Omental fat pad (tissue), 4 donors: ENCODE data around the gene RUVBL2. TPM values are rescaled to one million over a fixed set of nuclear protein-coding genes. Genes with fewer than 3 reads are reported as not detected.

ENCODE experiments used
- ATAC-seq: fragments of 150-250 bp; one replicate; pipeline ENCODE4 v1.9.1; 2016; ENCODE audit warnings: mild to moderate bottlenecking, moderate library complexity; ENCODE audit not compliant: low FRiP score
- DNase-seq: peaks from one replicate; pipeline ENCODE4 v3.0.0-alpha.2; 2019; ENCODE audit warnings: low spot score
- CTCF ChIP-seq, 3 donors: fragments of 450-650 bp; IDR thresholded peaks; one replicate each; pipeline ENCODE4 v1.5.1; 2016 to 2017; ENCODE audit warnings: antibody characterized with exemption in 3 of 3, mild to moderate bottlenecking in 3 of 3, moderate library complexity in 2 of 3
- total RNA-seq, 4 donors: library from RNA; depleted of rRNA; stranded (reverse); fragments of >200 nt; gene quantifications; one replicate each; pipeline ENCODE4 v1.1.0, GENCODE V29; 2016

Gene RUVBL2
- total RNA-seq, 4 donors from 2014 or later = 66.3 to 83.9 (median 72.4) TPM

GRCh38 chr19:48950830-48951519, 42.7 kb upstream of the RUVBL2 start:
- no peak for TF ChIP-seq CTCF (IDR thresholded peaks at IDR 0.05)
- ATAC-seq (no peak), DNase-seq (no peak)

GRCh38 chr19:48953141-48953540, 40.5 kb upstream of the RUVBL2 start:
- TF ChIP-seq CTCF (IDR thresholded peaks at IDR 0.05) = no peak
- ATAC-seq = no peak
- no peak for DNase-seq

GRCh38 chr19:48953990-48954594, 39.6 kb upstream of the RUVBL2 start:
- no peak for DNase-seq
- no peak for TF ChIP-seq CTCF (IDR thresholded peaks at IDR 0.05)
- ATAC-seq = no peak

- peak; percentile 85 for ATAC-seq
- no peak for TF ChIP-seq CTCF (IDR thresholded peaks at IDR 0.05)
- DNase-seq = peak; percentile 83
Observed at GRCh38 chr19:48954595-48955307, 38.9 kb upstream of the RUVBL2 start, which contains the start of gene BAX. BAX (plus strand) TSS chr19:48954875; CDS start chr19:48954929, 54 bp downstream.

GRCh38 chr19:48955308-48955958, 38.3 kb upstream of the RUVBL2 start:
- no peak for TF ChIP-seq CTCF (IDR thresholded peaks at IDR 0.05)
- DNase-seq = no peak
- peak; percentile 7 for ATAC-seq

GRCh38 chr19:48958006-48958405, 35.7 kb upstream of the RUVBL2 start:
- no peak for TF ChIP-seq CTCF (IDR thresholded peaks at IDR 0.05)
- ATAC-seq = no peak
- DNase-seq = no peak
